Measurements from ENCODE around the gene VAV3. TPM values are rescaled to one million over a fixed set of nuclear protein-coding genes. Genes with fewer than 3 reads are reported as not detected.

The VAV3 gene
- total RNA-seq, 1 experiment from 2014 or later, result not detected

- H4K20me1 ChIP-seq (ENCODE audit: insufficient read depth), result no peaks in the 10 kb centered on the region
- no peaks in the 10 kb centered on the region for H3K4me1 ChIP-seq (ENCODE audit: control insufficient read depth in 1 of 2, insufficient read depth in 2 of 2, low read length in 2 of 2)
- no peaks in the 10 kb centered on the region for H3K9me2 ChIP-seq (ENCODE audit: insufficient read depth)
- no peak overlapping the region for H3K4me2 ChIP-seq (ENCODE audit: low read length)
- no peaks in the 10 kb centered on the region for H3K9me3 ChIP-seq (ENCODE audit: control insufficient read depth in 1 of 2, insufficient read depth in 1 of 2, low read depth in 1 of 2, low read length in 2 of 2)
- H3K27ac ChIP-seq (ENCODE audit: low read depth, low read length), result no peak overlapping the region
- no peaks in the 10 kb centered on the region for H3K79me2 ChIP-seq (ENCODE audit: insufficient read depth, low read length)
- CTCF ChIA-PET, result no interaction called here
- BruUV-seq (replicated peaks), result no TSS peak
- no peak overlapping the region for H3K9ac ChIP-seq (ENCODE audit: low read length)
- H2AFZ ChIP-seq (ENCODE audit: low read depth, low read length, poor library complexity, severe bottlenecking), result no peak overlapping the region
- TF ChIP-seq SP1 (IDR thresholded peaks at IDR 0.05; ENCODE audit: low read depth), result no peak
- no peak for TF ChIP-seq POLR2A (IDR thresholded peaks at IDR 0.05; ENCODE audit: borderline replicate concordance, extremely low read depth, insufficient read depth, insufficient read length)
- TF ChIP-seq SIN3A (IDR thresholded peaks at IDR 0.05; ENCODE audit: low read depth), result no peak
- TF ChIP-seq ZNF274 (IDR thresholded peaks at IDR 0.05; ENCODE audit: low read depth, low read length), result no peak
- TF ChIP-seq EZH2phosphoT487 (IDR thresholded peaks at IDR 0.05; ENCODE audit: borderline replicate concordance), result no peak
- TF ChIP-seq CBX3 (IDR thresholded peaks at IDR 0.05; ENCODE audit: low read depth), result no peak
- no peak for TF ChIP-seq FOSL1 (IDR thresholded peaks at IDR 0.05; ENCODE audit: low read depth)
- TF ChIP-seq YY1 (IDR thresholded peaks at IDR 0.05; ENCODE audit: extremely low read depth, insufficient replicate concordance, low read depth, low read length), result no peak
- TF ChIP-seq, protein P1, sequence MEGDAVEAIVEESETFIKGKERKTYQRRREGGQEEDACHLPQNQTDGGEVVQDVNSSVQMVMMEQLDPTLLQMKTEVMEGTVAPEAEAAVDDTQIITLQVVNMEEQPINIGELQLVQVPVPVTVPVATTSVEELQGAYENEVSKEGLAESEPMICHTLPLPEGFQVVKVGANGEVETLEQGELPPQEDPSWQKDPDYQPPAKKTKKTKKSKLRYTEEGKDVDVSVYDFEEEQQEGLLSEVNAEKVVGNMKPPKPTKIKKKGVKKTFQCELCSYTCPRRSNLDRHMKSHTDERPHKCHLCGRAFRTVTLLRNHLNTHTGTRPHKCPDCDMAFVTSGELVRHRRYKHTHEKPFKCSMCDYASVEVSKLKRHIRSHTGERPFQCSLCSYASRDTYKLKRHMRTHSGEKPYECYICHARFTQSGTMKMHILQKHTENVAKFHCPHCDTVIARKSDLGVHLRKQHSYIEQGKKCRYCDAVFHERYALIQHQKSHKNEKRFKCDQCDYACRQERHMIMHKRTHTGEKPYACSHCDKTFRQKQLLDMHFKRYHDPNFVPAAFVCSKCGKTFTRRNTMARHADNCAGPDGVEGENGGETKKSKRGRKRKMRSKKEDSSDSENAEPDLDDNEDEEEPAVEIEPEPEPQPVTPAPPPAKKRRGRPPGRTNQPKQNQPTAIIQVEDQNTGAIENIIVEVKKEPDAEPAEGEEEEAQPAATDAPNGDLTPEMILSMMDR (IDR thresholded peaks at IDR 0.05 in 2 of 3, conservative IDR thresholded peaks at IDR 0.05 in 1 of 3; ENCODE audit: borderline replicate concordance in 1 of 3, insufficient read depth in 1 of 3, low read depth in 2 of 3, low read length in 2 of 3), result no peak
- TF ChIP-seq, protein P2, sequence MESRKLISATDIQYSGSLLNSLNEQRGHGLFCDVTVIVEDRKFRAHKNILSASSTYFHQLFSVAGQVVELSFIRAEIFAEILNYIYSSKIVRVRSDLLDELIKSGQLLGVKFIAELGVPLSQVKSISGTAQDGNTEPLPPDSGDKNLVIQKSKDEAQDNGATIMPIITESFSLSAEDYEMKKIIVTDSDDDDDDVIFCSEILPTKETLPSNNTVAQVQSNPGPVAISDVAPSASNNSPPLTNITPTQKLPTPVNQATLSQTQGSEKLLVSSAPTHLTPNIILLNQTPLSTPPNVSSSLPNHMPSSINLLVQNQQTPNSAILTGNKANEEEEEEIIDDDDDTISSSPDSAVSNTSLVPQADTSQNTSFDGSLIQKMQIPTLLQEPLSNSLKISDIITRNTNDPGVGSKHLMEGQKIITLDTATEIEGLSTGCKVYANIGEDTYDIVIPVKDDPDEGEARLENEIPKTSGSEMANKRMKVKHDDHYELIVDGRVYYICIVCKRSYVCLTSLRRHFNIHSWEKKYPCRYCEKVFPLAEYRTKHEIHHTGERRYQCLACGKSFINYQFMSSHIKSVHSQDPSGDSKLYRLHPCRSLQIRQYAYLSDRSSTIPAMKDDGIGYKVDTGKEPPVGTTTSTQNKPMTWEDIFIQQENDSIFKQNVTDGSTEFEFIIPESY (IDR thresholded peaks at IDR 0.05; ENCODE audit: extremely low read depth, insufficient replicate concordance, low read length), result no peak
- TF ChIP-seq, protein P3, sequence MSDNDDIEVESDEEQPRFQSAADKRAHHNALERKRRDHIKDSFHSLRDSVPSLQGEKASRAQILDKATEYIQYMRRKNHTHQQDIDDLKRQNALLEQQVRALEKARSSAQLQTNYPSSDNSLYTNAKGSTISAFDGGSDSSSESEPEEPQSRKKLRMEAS (IDR thresholded peaks at IDR 0.05), result no peak
- TF ChIP-seq TCF7L2 (IDR thresholded peaks at IDR 0.05; ENCODE audit: borderline replicate concordance, extremely low read depth, insufficient read depth, insufficient read length), result no peak
- no peak for TF ChIP-seq ATF3 (IDR thresholded peaks at IDR 0.05)
- no peak for TF ChIP-seq EZH2 (IDR thresholded peaks at IDR 0.05)
- TF ChIP-seq ELF1 (IDR thresholded peaks at IDR 0.05; ENCODE audit: borderline replicate concordance, low read depth), result no peak
- no peak for TF ChIP-seq POLR2AphosphoS5 (IDR thresholded peaks at IDR 0.05; ENCODE audit: low read depth, low read length)
- no peak for TF ChIP-seq RAD21 (IDR thresholded peaks at IDR 0.05; ENCODE audit: low read depth)
- TF ChIP-seq EGR1 (IDR thresholded peaks at IDR 0.05; ENCODE audit: low read depth), result no peak
- no peak for TF ChIP-seq CEBPB (IDR thresholded peaks at IDR 0.05; ENCODE audit: low read depth)
- POLR2A ChIA-PET, result no interaction called here
- no peaks in the 10 kb centered on the region for H3K36me3 ChIP-seq (ENCODE audit: control insufficient read depth in 1 of 2, insufficient read depth in 2 of 2, low read length in 2 of 2)
- no peak overlapping the region for H3K4me3 ChIP-seq (replicated peaks in 1 of 2; ENCODE audit: low read depth in 1 of 2, low read length in 2 of 2)
- no peak for ATAC-seq
- intact Hi-C loops (cut with micrococcal nuclease), result no loop called here
- no peak for DNase-seq (ENCODE audit: low read depth, low spot score)
- peaks cover 71% of the 10 kb centered on the region for H3K27me3 ChIP-seq (ENCODE audit: insufficient read depth, low read length)
- RAD21 ChIA-PET (ENCODE audit: low non-redundant PET in 1 of 2, low total read pairs in 2 of 2, uncharacterized antibody in 2 of 2, unreplicated experiment in 2 of 2), result no interaction called here
Measured at GRCh38 chr1:107954719-107955415, 10.1 kb downstream of the VAV3 start.
